Muscle layer of colon (tissue), 2 donors: ENCODE measurements around the gene RRBP1.

Experiments
- H3K27ac ChIP-seq: one replicate; pipeline ENCODE4 v1.7.0; 2013; ENCODE audit warnings: low read depth, mild to moderate bottlenecking, low read length, moderate library complexity
- H3K27me3 ChIP-seq, 2 donors: one replicate each; pipeline ENCODE4 v1.7.0; 2013; ENCODE audit warnings: low read length in 2 of 2, mild to moderate bottlenecking in 2 of 2; ENCODE audit not compliant: insufficient read depth in 2 of 2, control insufficient read depth in 1 of 2
- H3K36me3 ChIP-seq: one replicate; pipeline ENCODE4 v1.7.0; 2013; ENCODE audit warnings: mild to moderate bottlenecking, low read length; ENCODE audit not compliant: insufficient read depth
- H3K4me1 ChIP-seq: one replicate; pipeline ENCODE4 v1.7.0; 2013; ENCODE audit warnings: mild to moderate bottlenecking, low read length; ENCODE audit not compliant: insufficient read depth
- H3K4me3 ChIP-seq, 2 donors: one replicate each; pipeline ENCODE4 v1.7.0; 2013; ENCODE audit warnings: low read length in 2 of 2, low read depth in 1 of 2, mild to moderate bottlenecking in 1 of 2, moderate library complexity in 1 of 2
- H3K9ac ChIP-seq: one replicate; pipeline ENCODE4 v1.7.0; 2013; ENCODE audit warnings: low read length
- H3K9me3 ChIP-seq: one replicate; pipeline ENCODE4 v1.7.0; 2013; ENCODE audit warnings: mild to moderate bottlenecking, low read length
- donor health status: abdominal sarcoma.
- donor health status: Adenocarcinoma of cecum.

Gene RRBP1

GRCh38 chr20:17642404-17643269 is 39.4 kb downstream of the RRBP1 start:
- Histone ChIP-seq H3K4me3 (no peak overlapping the region), H3K36me3 (peaks cover 26% of the 10 kb centered on the region), H3K4me1 (peaks cover 63% of the 10 kb centered on the region), H3K9me3 (no peaks in the 10 kb centered on the region), H3K27me3 (no peaks in the 10 kb centered on the region), H3K27ac (no peak overlapping the region), H3K9ac (no peak overlapping the region)

DNA sequence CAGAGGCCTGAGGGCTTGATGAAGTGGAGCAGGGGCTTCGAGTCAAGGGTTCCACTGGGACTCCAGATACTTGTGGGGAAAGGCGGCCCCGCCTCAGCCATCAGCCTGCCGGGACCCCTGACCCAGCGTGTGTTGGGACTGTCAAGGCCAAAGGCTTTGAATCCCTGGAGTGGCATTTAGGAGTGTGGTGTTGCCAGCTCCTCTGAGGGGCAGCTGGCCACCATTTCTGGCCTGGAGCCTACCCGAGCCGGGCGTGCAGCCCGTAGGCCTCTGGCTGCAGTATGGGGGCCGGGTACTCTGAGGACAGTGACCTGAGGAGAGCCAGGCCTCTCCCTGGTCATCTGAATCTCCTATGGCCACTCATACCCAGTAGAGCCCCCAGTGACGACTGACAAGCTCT is 40.0 kb downstream of the RRBP1 start:
- Histone ChIP-seq H3K9ac (no peak overlapping the region), H3K27ac (no peak overlapping the region), H3K9me3 (no peaks in the 10 kb centered on the region), H3K36me3 (peaks cover 26% of the 10 kb centered on the region), H3K4me1 (peaks cover 62% of the 10 kb centered on the region), H3K27me3 (no peaks in the 10 kb centered on the region), H3K4me3 (no peak overlapping the region)

- no peaks in the 10 kb centered on the region for H3K27me3 ChIP-seq
- H3K4me1 ChIP-seq = peaks cover 62% of the 10 kb centered on the region
- no peak overlapping the region for H3K9ac ChIP-seq
- no peak overlapping the region for H3K4me3 ChIP-seq
- H3K27ac ChIP-seq = no peak overlapping the region
- H3K9me3 ChIP-seq = no peaks in the 10 kb centered on the region
- peaks cover 26% of the 10 kb centered on the region for H3K36me3 ChIP-seq
Observed at GRCh38 chr20:17641520-17641964, 40.5 kb downstream of the RRBP1 start.

- no peak overlapping the region for H3K9ac ChIP-seq
- H3K4me3 ChIP-seq = no peak overlapping the region
- H3K36me3 ChIP-seq = peaks cover 31% of the 10 kb centered on the region
- H3K27ac ChIP-seq = no peak overlapping the region
- H3K4me1 ChIP-seq = peaks cover 62% of the 10 kb centered on the region
- no peaks in the 10 kb centered on the region for H3K9me3 ChIP-seq
- H3K27me3 ChIP-seq = no peaks in the 10 kb centered on the region
Observed at GRCh38 chr20:17640875-17641378, 41.1 kb downstream of the RRBP1 start.

DNA sequence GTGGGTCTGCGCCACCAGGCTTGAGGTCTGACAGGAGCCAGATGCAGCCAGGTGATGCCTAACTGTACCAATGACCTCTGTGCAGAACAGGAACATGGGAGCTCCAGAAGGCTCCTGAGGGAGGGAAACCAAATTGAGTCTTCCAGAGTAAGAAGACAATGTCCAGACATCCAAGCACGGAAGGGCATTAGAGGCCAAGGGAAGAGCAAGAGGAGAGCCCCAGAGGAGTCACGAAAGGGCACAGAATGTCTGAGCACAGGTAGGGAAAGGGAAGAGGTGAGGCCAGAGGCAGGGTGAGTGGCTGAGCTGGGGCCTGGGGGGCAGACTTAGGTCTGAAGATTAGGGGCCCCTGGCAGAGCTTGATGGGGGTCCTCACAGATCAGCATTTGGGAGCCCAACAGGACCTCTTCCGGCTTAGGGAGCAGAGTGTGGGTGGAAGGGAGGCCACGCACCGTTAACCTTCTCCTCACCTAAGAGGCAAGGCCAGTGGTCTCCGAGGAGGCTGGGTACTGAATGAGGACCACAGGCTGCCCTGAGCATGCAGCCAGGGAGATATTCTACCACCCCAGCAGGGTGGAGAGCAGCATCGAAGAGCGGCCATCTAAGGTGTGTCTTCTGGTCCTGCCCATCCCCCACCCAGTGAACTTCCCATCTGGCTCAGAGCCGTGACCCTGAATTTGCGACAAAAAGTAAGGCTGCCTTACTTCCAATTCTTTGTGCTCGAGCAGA is 41.7 kb downstream of the RRBP1 start:
- Histone ChIP-seq H3K27me3 (no peaks in the 10 kb centered on the region), H3K4me3 (no peak overlapping the region), H3K9me3 (no peaks in the 10 kb centered on the region), H3K27ac (no peak overlapping the region), H3K4me1 (peaks cover 61% of the 10 kb centered on the region), H3K36me3 (peaks cover 37% of the 10 kb centered on the region), H3K9ac (no peak overlapping the region)

DNA sequence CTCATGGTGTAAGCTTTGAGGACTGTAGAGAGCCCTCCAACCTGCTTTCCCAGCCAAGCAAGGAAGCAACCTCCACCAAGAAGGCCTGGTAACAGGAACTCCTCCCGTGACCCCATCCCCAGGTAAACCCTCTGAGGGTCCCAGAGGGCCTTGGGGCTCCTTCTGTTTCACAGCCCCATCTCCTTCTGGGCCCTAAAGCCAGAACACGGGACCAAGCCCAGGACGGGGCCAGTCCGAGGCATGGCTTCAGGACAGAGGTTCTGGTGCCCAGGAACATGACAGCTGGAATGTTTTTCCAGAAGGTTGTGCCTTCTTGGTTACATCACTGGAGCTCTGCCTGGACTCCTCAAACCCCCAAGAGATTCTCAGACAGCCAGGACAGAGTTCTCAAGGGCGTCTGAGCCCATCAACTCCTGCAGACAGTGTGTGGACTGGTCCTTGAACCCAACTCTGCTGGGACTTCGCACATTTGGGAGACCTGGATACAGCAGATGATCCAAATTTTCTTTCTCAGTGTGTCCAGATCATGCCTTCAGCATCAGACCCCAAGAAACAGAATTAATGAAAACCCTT is 43.1 kb downstream of the RRBP1 start:
- peaks cover 48% of the 10 kb centered on the region for H3K36me3 ChIP-seq
- no peak overlapping the region for H3K4me3 ChIP-seq
- no peaks in the 10 kb centered on the region for H3K27me3 ChIP-seq
- H3K9ac ChIP-seq = no peak overlapping the region
- H3K4me1 ChIP-seq = peaks cover 60% of the 10 kb centered on the region
- H3K9me3 ChIP-seq = no peaks in the 10 kb centered on the region
- no peak overlapping the region for H3K27ac ChIP-seq

GRCh38 chr20:17637985-17638640 is 43.9 kb downstream of the RRBP1 start:
- Histone ChIP-seq H3K4me3 (no peak overlapping the region), H3K36me3 (peaks cover 57% of the 10 kb centered on the region), H3K9ac (no peak overlapping the region), H3K27ac (no peak overlapping the region), H3K4me1 (peaks cover 54% of the 10 kb centered on the region), H3K9me3 (no peaks in the 10 kb centered on the region), H3K27me3 (no peaks in the 10 kb centered on the region)

DNA sequence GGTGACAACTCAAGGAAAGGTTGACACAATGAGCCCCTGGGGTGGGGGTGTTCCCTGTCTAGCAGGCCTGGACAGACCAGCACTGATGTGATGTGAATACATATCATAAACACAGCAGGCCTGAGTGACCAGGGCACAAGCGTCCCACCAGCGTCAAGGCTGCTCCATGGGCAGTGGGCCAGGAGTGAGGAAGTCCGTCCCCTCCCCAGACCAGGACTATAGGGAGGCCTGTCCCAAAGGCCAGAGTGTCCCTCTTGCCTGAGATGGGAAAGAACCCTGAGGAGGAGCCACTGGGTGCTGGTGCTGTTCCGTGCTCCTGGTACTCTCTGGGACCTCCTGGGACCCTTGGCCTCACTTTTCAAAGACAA is 44.6 kb downstream of the RRBP1 start:
- no peak overlapping the region for H3K27ac ChIP-seq
- H3K4me1 ChIP-seq = peaks cover 51% of the 10 kb centered on the region
- no peak overlapping the region for H3K4me3 ChIP-seq
- H3K9ac ChIP-seq = no peak overlapping the region
- H3K9me3 ChIP-seq = no peaks in the 10 kb centered on the region
- H3K36me3 ChIP-seq = peaks cover 59% of the 10 kb centered on the region
- no peaks in the 10 kb centered on the region for H3K27me3 ChIP-seq

- Histone ChIP-seq H3K4me3 (no peak overlapping the region), H3K27me3 (no peaks in the 10 kb centered on the region), H3K9me3 (no peaks in the 10 kb centered on the region), H3K4me1 (peaks cover 46% of the 10 kb centered on the region), H3K36me3 (peaks cover 59% of the 10 kb centered on the region), H3K27ac (no peak overlapping the region), H3K9ac (no peak overlapping the region)
Observed at GRCh38 chr20:17636523-17637412, 45.3 kb downstream of the RRBP1 start.

- no peaks in the 10 kb centered on the region for H3K9me3 ChIP-seq
- peaks cover 61% of the 10 kb centered on the region for H3K36me3 ChIP-seq
- H3K27ac ChIP-seq = no peak overlapping the region
- H3K27me3 ChIP-seq = no peaks in the 10 kb centered on the region
- no peak overlapping the region for H3K4me3 ChIP-seq
- H3K9ac ChIP-seq = no peak overlapping the region
- H3K4me1 ChIP-seq = peaks cover 46% of the 10 kb centered on the region
Observed at GRCh38 chr20:17635332-17636244, 46.5 kb downstream of the RRBP1 start.
